Skeletal muscle tissue (tissue), 4 donors: ENCODE measurements around the gene PRKCI. TPM values are rescaled to one million over a fixed set of nuclear protein-coding genes. Genes with fewer than 3 reads are reported as not detected.
"Not testable (repeated sequence)": the region's sequence is repeated elsewhere in the genome, so short reads cannot be mapped to it uniquely, and the experiment has no call there.

Experiments
- H3K27ac ChIP-seq: one replicate; pipeline ENCODE4 v1.7.0; 2013; ENCODE audit warnings: mild to moderate bottlenecking, low read depth, low read length, inconsistent platforms
- H3K27me3 ChIP-seq, 3 donors: one replicate each; pipeline ENCODE4 v1.7.0; 2013; ENCODE audit warnings: low read length in 3 of 3; ENCODE audit not compliant: control insufficient read depth in 3 of 3, insufficient read depth in 3 of 3
- H3K36me3 ChIP-seq, 3 donors: one replicate each; pipeline ENCODE4 v1.7.0; 2013; ENCODE audit warnings: low read length in 3 of 3; ENCODE audit not compliant: control insufficient read depth in 3 of 3, insufficient read depth in 3 of 3
- H3K4me1 ChIP-seq, 3 donors: one replicate each; pipeline ENCODE4 v1.7.0; 2013; ENCODE audit warnings: low read length in 3 of 3, mild to moderate bottlenecking in 3 of 3; ENCODE audit not compliant: control insufficient read depth in 3 of 3, insufficient read depth in 3 of 3
- H3K4me3 ChIP-seq, 3 donors: one replicate each; pipeline ENCODE4 v1.7.0; 2013; ENCODE audit warnings: low read length in 3 of 3
- H3K9ac ChIP-seq, 3 donors: one replicate each; pipeline ENCODE4 v1.7.0; 2013; ENCODE audit warnings: low read length in 3 of 3, mild to moderate bottlenecking in 3 of 3, moderate library complexity in 2 of 3, low read depth in 1 of 3
- H3K9me3 ChIP-seq, 3 donors: one replicate each; pipeline ENCODE4 v1.7.0; 2013; ENCODE audit warnings: low read length in 3 of 3; ENCODE audit not compliant: control insufficient read depth in 3 of 3
- total RNA-seq: library from RNA; depleted of rRNA; stranded (reverse); fragments of >200 nt; gene quantifications from one replicate; pipeline ENCODE4 v1.2.3, GENCODE V29; 2014
- donor health status: Osteomylitis.

Gene PRKCI
- total RNA-seq, 1 donor from 2014 or later: 21.9 TPM

DNA sequence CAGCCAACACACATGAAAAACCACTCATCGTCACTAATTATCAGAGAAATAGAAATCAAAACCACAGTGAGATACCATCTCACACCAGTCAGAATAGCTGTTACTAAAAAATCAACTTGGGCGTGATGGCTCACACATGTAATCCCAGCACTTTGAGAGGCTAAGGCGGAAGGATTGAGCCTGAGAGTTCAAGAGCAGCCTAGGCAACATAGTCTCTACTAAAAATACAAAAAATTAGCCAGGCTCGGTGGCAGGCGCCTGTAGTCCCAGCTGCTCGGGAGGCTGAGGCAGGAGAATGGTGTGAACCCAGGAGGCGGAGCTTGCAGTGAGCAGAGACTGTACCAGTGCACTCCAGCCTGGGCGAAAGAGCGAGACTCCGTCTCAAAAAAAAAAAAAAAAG lies 55.1 kb downstream of the PRKCI start:
- not testable (repeated sequence) for H3K4me3 ChIP-seq, H3K4me1 ChIP-seq, H3K9me3 ChIP-seq, H3K9ac ChIP-seq, H3K27ac ChIP-seq, H3K27me3 ChIP-seq
- peaks cover 2 to 17% (median 10%) of the 10 kb centered on the region in 3 donors for H3K36me3 ChIP-seq

DNA sequence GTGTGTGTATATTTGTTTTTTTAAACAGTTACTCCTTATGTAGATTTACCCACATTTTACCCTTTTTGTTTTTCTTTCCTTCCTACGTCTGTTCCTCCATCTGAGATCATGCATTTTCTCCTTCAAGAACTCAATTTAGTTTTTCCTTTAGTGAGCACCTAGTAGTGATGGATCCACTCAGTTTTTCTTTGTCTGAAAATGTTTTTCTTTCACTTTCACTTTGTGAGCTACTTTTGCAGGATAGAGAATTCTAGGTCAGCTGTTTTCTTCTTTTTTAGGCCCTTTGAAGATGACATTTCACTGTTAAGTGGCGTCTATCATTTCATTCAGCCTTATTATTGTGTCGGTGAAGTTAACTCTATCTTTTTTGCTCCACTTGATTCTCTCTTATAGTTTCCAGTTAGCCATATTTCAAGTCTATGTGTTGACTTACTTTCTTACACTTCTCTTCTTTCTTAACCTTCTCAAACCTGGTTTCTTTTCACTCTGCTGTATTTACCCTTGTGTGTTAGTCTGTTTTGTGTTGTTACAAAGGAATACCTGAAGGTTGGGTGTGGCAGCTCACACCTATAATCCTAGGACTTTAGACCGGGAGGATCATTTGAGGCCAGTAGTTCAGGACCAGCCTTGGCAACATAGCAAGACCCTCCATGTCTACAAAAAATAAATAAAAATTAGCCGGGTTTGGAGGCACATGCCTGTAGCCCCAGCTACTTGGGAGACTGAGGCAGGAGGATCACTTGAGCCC lies 55.8 kb downstream of the PRKCI start:
- no peak overlapping the region for H3K27ac ChIP-seq
- H3K36me3 ChIP-seq: peaks cover 2 to 17% (median 12%) of the 10 kb centered on the region in 3 donors
- no peak overlapping the region for H3K9ac ChIP-seq
- no peak overlapping the region for H3K4me3 ChIP-seq
- no peaks in the 10 kb centered on the region for H3K4me1 ChIP-seq
- no peaks in the 10 kb centered on the region for H3K27me3 ChIP-seq
- no peaks in the 10 kb centered on the region for H3K9me3 ChIP-seq

DNA sequence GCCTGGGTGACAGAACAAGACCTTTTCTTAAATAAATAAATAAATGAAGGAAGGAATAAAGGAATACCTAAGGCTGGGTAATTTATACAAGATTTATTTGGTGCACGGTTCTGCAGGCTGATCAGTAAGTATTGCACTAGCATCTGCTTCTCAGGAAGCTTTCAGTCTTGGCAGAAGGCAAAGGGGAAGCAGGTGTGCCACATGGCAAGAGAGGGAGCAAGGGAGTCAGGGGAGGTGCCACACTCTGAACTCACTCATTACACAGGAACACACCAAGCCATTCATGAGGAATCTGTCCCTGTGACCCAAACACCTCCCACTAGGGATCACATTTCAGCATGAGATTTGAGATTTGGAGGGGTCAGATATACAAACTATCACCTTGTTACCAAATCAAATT lies 56.4 kb downstream of the PRKCI start:
- Histone ChIP-seq H3K9ac (no peak overlapping the region), H3K4me3 (no peak overlapping the region), H3K36me3 (peaks cover 0 to 14% (median 8%) of the 10 kb centered on the region in 3 donors), H3K4me1 (no peaks in the 10 kb centered on the region), H3K27me3 (no peaks in the 10 kb centered on the region), H3K9me3 (no peaks in the 10 kb centered on the region), H3K27ac (no peak overlapping the region)

DNA sequence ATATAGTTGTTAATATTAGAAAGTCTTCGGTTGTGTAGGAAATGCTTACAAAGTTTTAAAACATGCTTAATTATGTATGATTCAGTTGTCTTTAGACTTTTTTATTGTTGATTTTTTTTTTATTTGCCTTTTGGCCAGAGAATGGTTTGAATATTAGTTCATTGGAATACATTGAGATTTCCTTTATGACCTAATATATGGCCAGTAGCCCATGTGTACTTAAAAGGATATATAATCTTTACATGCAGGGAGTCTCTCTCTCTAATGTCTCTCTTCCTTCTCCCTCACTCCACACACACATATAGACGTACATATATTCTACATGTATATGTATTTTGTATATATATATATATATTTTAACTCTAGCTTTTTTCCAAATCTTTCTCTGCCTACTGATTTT lies 68.0 kb downstream of the PRKCI start:
- Histone ChIP-seq H3K9me3 (no peaks in the 10 kb centered on the region), H3K27me3 (no peaks in the 10 kb centered on the region), H3K36me3 (peaks cover 4 to 8% (median 8%) of the 10 kb centered on the region in 3 donors), H3K4me1 (no peaks in the 10 kb centered on the region), H3K27ac (no peak overlapping the region), H3K9ac (no peak overlapping the region), H3K4me3 (no peak overlapping the region)

DNA sequence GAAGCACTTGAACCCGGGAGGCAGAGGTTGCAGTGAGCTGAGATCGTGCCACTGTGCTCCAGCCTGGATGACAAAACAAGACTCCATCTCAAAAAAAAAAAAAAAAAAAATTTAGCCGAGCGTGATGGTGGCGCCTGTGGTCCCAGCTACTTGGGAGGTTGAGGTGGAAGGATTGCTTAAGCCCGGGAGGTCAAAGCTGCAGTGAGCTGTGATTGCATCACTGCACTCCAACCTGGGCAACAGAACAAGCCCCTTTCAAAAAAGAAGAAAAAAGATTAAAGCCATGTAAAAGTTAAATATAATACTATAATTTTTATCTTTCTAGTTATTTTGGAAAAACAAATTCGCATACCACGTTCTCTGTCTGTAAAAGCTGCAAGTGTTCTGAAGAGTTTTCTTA lies 73.4 kb downstream of the PRKCI start:
- H3K27me3 ChIP-seq: no peaks in the 10 kb centered on the region
- no peak overlapping the region for H3K27ac ChIP-seq
- H3K4me3 ChIP-seq: no peak overlapping the region
- no peak overlapping the region for H3K9ac ChIP-seq
- no peaks in the 10 kb centered on the region for H3K9me3 ChIP-seq
- H3K4me1 ChIP-seq: no peaks in the 10 kb centered on the region
- peaks cover 7 to 9% (median 8%) of the 10 kb centered on the region in 3 donors for H3K36me3 ChIP-seq

DNA sequence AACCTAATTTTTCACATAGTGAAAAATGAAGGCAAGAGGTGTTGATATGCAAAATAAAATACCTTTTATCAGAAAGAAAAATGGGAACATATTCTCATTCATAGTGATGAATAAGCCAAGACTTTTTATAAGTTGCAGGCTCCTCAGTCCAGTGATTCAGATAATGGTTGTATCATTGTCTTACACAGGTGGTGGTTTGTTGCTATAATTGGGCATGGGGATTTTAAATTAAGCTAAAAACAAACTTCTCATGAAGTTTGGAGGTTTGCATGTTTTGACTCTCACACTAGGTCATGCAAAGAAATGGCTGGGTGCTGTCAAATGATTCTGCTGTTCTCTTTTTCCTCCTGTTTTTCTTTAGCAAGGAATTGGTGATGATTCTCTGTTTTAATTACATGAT lies 74.5 kb downstream of the PRKCI start:
- Histone ChIP-seq H3K4me1 (no peaks in the 10 kb centered on the region), H3K36me3 (peaks cover 7 to 10% (median 9%) of the 10 kb centered on the region in 3 donors)

DNA sequence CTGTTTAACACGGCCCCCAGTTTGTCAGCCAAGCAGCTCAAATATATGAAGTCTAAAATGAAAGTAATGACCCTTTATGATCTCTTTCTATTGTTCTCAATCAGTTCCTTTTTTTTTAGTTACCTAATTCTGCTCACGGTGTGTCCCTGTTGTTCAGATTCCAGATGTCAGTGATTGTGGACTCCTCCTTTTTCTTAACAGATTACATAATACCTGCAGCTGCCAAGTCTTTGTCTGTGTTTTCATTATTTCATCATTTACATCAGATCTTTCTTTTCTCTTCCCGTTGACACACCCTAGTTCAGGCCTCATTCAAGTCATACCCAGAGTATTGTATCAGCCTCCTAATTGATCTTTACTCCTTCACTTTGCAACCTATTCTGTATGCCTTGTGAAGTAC lies 79.2 kb downstream of the PRKCI start:
- Histone ChIP-seq H3K9ac (no peak overlapping the region), H3K4me3 (no peak overlapping the region), H3K27ac (no peak overlapping the region), H3K36me3 (peaks cover 2 to 9% (median 8%) of the 10 kb centered on the region in 3 donors), H3K27me3 (no peaks in the 10 kb centered on the region), H3K9me3 (no peaks in the 10 kb centered on the region), H3K4me1 (no peaks in the 10 kb centered on the region)

More for the DNA sequence above, 74.5 kb downstream of the PRKCI start:
- Histone ChIP-seq H3K27me3 (no peaks in the 10 kb centered on the region), H3K27ac (no peak overlapping the region), H3K9me3 (no peaks in the 10 kb centered on the region), H3K4me3 (no peak overlapping the region), H3K9ac (no peak overlapping the region)

DNA sequence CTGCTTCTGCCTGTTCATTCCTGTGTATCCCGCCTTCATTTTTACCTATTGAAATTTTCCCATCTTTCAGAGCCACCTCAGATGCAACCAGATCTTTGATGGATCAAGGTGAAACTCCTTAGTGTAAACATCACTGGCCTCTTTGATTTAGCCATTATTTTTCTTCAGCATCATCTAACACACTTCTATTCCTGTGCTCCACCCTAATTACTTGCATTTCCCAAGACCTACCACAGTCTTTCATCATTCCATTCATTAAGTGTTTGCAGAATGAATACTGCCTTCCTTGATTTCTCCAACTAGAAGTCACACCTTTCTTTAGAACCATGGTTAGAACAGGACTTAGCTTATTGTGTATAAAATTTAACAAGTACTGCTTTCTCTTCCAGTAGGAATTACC lies 79.8 kb downstream of the PRKCI start:
- Histone ChIP-seq H3K9ac (no peak overlapping the region), H3K4me3 (no peak overlapping the region), H3K27me3 (no peaks in the 10 kb centered on the region), H3K36me3 (peaks cover 2 to 9% (median 8%) of the 10 kb centered on the region in 3 donors), H3K4me1 (no peaks in the 10 kb centered on the region), H3K9me3 (no peaks in the 10 kb centered on the region), H3K27ac (no peak overlapping the region)

DNA sequence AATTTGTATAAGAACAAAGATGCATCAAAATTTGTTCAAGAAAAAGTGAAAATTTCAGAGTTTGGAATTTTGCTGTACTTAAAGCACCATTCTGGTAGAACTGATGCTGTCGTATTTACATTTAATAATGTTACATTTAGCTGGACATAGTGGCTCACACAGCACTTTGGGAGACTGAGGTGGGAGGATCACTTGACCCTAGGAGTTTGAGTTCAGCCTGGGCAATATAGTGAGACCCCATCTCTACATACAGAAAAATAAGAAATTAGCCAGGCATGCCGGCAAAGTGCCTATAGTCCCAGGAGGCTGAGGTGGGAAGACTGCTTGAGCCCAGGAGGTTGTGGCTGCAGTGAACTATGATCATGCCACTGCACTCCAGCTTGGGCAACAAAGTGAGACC lies 83.8 kb downstream of the PRKCI start:
- Histone ChIP-seq H3K27ac (no peak overlapping the region), H3K9ac (no peak overlapping the region), H3K36me3 (peaks cover 0 to 5% (median 5%) of the 10 kb centered on the region in 3 donors), H3K4me1 (no peaks in the 10 kb centered on the region), H3K27me3 (no peaks in the 10 kb centered on the region), H3K9me3 (no peaks in the 10 kb centered on the region), H3K4me3 (no peak overlapping the region)

DNA sequence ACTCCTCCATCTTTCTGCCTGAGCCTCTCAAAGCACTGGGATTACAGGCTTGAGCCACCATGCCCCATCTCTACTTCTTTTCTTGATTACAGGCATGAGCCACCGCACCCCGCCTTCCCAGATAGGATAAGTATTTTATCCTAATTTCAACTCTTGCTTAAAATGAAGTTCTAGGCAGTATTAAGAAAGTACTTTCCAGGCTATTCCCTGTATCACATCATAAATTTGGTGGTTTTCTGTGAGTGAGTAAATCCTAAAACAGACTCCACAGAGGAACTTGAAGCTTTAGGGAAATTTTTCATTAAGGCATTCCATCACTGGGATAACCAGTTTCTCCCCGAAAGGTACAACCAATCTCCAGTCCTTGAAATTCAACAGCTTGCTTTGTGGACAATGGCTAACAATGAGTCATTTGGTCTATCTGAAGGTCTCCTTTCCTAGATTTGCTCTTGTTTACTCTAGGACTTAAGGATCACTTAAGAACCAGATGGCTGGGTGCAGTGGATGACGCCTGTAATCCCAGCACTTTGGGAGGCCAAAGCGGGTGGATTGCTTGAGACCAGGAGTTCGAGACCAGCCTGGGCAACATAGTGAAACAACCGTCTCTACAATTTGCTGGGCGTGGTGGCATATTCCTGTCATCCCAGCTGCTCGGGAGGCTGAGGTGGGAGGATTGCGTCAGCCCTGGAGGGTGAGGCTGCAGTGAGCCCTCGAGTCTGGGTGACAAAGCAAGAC lies 85.6 kb downstream of the PRKCI start:
- Histone ChIP-seq H3K9ac (no peak overlapping the region), H3K9me3 (no peaks in the 10 kb centered on the region), H3K27me3 (no peaks in the 10 kb centered on the region), H3K4me1 (no peaks in the 10 kb centered on the region), H3K27ac (no peak overlapping the region), H3K36me3 (no peaks in the 10 kb centered on the region), H3K4me3 (no peak overlapping the region)
